HEK293 (cell line): ENCODE data around the gene SCAMP3.

Experiments used
- CTCF ChIA-PET: fragments of 350-600 bp; formaldehyde crosslinking; extraction: SDS; loops from one replicate; lab custom pipeline; 2021; ENCODE audit warnings: antibody characterized with exemption; lab: Yijun Ruan, JAX
- POLR2A ChIA-PET: fragments of 300-600 bp; formaldehyde crosslinking; extraction: SDS; loops from one replicate; lab custom pipeline; 2020; ENCODE audit warnings: antibody characterized with exemption, inconsistent platforms; lab: Yijun Ruan, JAX
- H3K27ac ChIP-seq: fragments of 200-500 bp; sonication (Bioruptor generic); 2 replicates; pipeline ENCODE4 v1.5.1; 2014; ENCODE audit warnings: low read depth, low read length, control low read depth, inconsistent platforms; ENCODE audit errors: extremely low read depth
- H3K36me3 ChIP-seq, 2 experiments: fragments of 200-500 bp in 1 of 2; sonication (Bioruptor generic) in 1 of 2; 1 replicate in 1 of 2; 2 replicates in 1 of 2; pipeline ENCODE4 v1.5.1; 2014 to 2017; ENCODE audit warnings: inconsistent platforms in 2 of 2, low read length in 2 of 2; ENCODE audit not compliant: control insufficient read depth in 2 of 2, insufficient read depth in 1 of 2
- H3K4me1 ChIP-seq: fragments of 200-500 bp; sonication (Bioruptor generic); 2 replicates; pipeline ENCODE4 v1.5.1; 2014; ENCODE audit warnings: mild to moderate bottlenecking, low read length, inconsistent platforms; ENCODE audit not compliant: control insufficient read depth, insufficient read depth
- H3K4me3 ChIP-seq: 2 replicates; pipeline ENCODE4 v1.5.1; 2011; ENCODE audit warnings: low read depth, mild to moderate bottlenecking, control low read depth, low read length, moderate library complexity
- H3K9me3 ChIP-seq: fragments of 200-500 bp; sonication (Bioruptor generic); 2 replicates; pipeline ENCODE4 v1.5.1; 2014; ENCODE audit warnings: low read depth, low read length, inconsistent platforms; ENCODE audit not compliant: control insufficient read depth, insufficient read depth
- AEBP2 ChIP-seq: fragments of 450-650 bp; formaldehyde crosslinking; IDR thresholded peaks from 2 replicates; pipeline ENCODE4 v1.5.1; 2016; ENCODE audit warnings: missing biosample characterization, missing genetic modification characterization, borderline replicate concordance
- CTCF ChIP-seq: fragments of 450-650 bp; formaldehyde crosslinking; IDR thresholded peaks from 2 replicates; pipeline ENCODE4 v1.5.1; 2016; ENCODE audit warnings: missing biosample characterization, missing genetic modification characterization
- EGR2 ChIP-seq: fragments of 450-650 bp; formaldehyde crosslinking; IDR thresholded peaks from 2 replicates; pipeline ENCODE4 v1.5.1; 2016; ENCODE audit warnings: low read depth, missing biosample characterization, missing genetic modification characterization
- GLIS1 ChIP-seq: fragments of 450-650 bp; formaldehyde crosslinking; IDR thresholded peaks from 2 replicates; pipeline ENCODE4 v1.5.1; 2016; ENCODE audit warnings: missing biosample characterization, missing genetic modification characterization
- KLF8 ChIP-seq: fragments of 450-650 bp; formaldehyde crosslinking; IDR thresholded peaks from 2 replicates; pipeline ENCODE4 v1.5.1; 2016; ENCODE audit warnings: missing biosample characterization, missing genetic modification characterization
- MEIS1 ChIP-seq: sonication (generic); formaldehyde crosslinking; IDR thresholded peaks from 2 replicates; pipeline ENCODE4 v1.8.1; 2022; ENCODE audit warnings: missing genetic modification reagents, mild to moderate bottlenecking, borderline replicate concordance
- REPIN1 ChIP-seq: fragments of 450-650 bp; formaldehyde crosslinking; IDR thresholded peaks from 2 replicates; pipeline ENCODE4 v1.5.1; 2017; ENCODE audit warnings: missing biosample characterization, missing genetic modification characterization, low read depth
- ZBTB48 ChIP-seq: fragments of 450-650 bp; formaldehyde crosslinking; IDR thresholded peaks from 2 replicates; pipeline ENCODE4 v1.5.1; 2016; ENCODE audit warnings: missing biosample characterization, missing genetic modification characterization
- ZEB2 ChIP-seq: fragments of 450-650 bp; formaldehyde crosslinking; IDR thresholded peaks from 2 replicates; pipeline ENCODE4 v1.5.1; 2016; ENCODE audit warnings: missing biosample characterization, missing genetic modification characterization
- ZFHX2 ChIP-seq: fragments of 450-650 bp; formaldehyde crosslinking; conservative IDR thresholded peaks from 2 replicates; pipeline ENCODE4 v1.5.1; 2016; ENCODE audit warnings: missing biosample characterization, missing genetic modification characterization
- ZFP3 ChIP-seq: fragments of 450-650 bp; formaldehyde crosslinking; IDR thresholded peaks from 2 replicates; pipeline ENCODE4 v1.5.1; 2016; ENCODE audit warnings: low read depth, missing biosample characterization, missing genetic modification characterization
- ZFP37 ChIP-seq: fragments of 450-650 bp; formaldehyde crosslinking; IDR thresholded peaks from 2 replicates; pipeline ENCODE4 v1.5.1; 2016; ENCODE audit warnings: missing biosample characterization, missing genetic modification characterization
- ZNF10 ChIP-seq: fragments of 450-650 bp; formaldehyde crosslinking; IDR thresholded peaks from 2 replicates; pipeline ENCODE4 v1.5.1; 2017; ENCODE audit warnings: missing biosample characterization, missing genetic modification characterization
- ZNF133 ChIP-seq: fragments of 450-650 bp; formaldehyde crosslinking; IDR thresholded peaks from 2 replicates; pipeline ENCODE4 v1.5.1; 2016; ENCODE audit warnings: missing biosample characterization, missing genetic modification characterization
- ZNF248 ChIP-seq: fragments of 450-650 bp; formaldehyde crosslinking; IDR thresholded peaks from 2 replicates; pipeline ENCODE4 v1.5.1; 2017; ENCODE audit warnings: missing biosample characterization, missing genetic modification characterization
- ZNF302 ChIP-seq: fragments of 450-650 bp; formaldehyde crosslinking; IDR thresholded peaks from 2 replicates; pipeline ENCODE4 v1.5.1; 2016; ENCODE audit warnings: missing biosample characterization, missing genetic modification characterization, low read depth
- ZNF391 ChIP-seq: fragments of 450-650 bp; formaldehyde crosslinking; IDR thresholded peaks from 2 replicates; pipeline ENCODE4 v1.5.1; 2016; ENCODE audit warnings: low read depth, missing biosample characterization, missing genetic modification characterization, borderline replicate concordance
- ZNF449 ChIP-seq: fragments of 450-650 bp; formaldehyde crosslinking; IDR thresholded peaks from 2 replicates; pipeline ENCODE4 v1.5.1; 2017; ENCODE audit warnings: missing biosample characterization, mild to moderate bottlenecking, missing genetic modification characterization, moderate library complexity
- ZNF473 ChIP-seq: fragments of 450-650 bp; formaldehyde crosslinking; IDR thresholded peaks from 2 replicates; pipeline ENCODE4 v1.5.1; 2017; ENCODE audit warnings: missing biosample characterization, missing genetic modification characterization
- ZNF513 ChIP-seq: fragments of 450-650 bp; IDR thresholded peaks from 2 replicates; pipeline ENCODE4 v1.5.1; 2018; ENCODE audit warnings: missing biosample characterization, missing genetic modification characterization
- ZNF530 ChIP-seq: fragments of 450-650 bp; formaldehyde crosslinking; IDR thresholded peaks from 2 replicates; pipeline ENCODE4 v1.5.1; 2016; ENCODE audit warnings: low read depth, missing biosample characterization, missing genetic modification characterization
- ZNF558 ChIP-seq: fragments of 450-650 bp; formaldehyde crosslinking; IDR thresholded peaks from 2 replicates; pipeline ENCODE4 v1.5.1; 2016; ENCODE audit warnings: missing biosample characterization, missing genetic modification characterization
- ZNF561 ChIP-seq: fragments of 450-650 bp; IDR thresholded peaks from 2 replicates; pipeline ENCODE4 v1.5.1; 2018; ENCODE audit warnings: missing biosample characterization, missing genetic modification characterization, borderline replicate concordance
- ZNF571 ChIP-seq: fragments of 450-650 bp; formaldehyde crosslinking; IDR thresholded peaks from 2 replicates; pipeline ENCODE4 v1.5.0; 2017; ENCODE audit warnings: missing biosample characterization, missing genetic modification characterization
- ZNF585B ChIP-seq: fragments of 450-650 bp; formaldehyde crosslinking; IDR thresholded peaks from 2 replicates; pipeline ENCODE4 v1.5.1; 2016; ENCODE audit warnings: missing biosample characterization, missing genetic modification characterization
- ZNF596 ChIP-seq: fragments of 450-650 bp; IDR thresholded peaks from 2 replicates; pipeline ENCODE4 v1.5.0; 2018; ENCODE audit warnings: missing biosample characterization, mild to moderate bottlenecking, missing genetic modification characterization, moderate library complexity
- ZNF610 ChIP-seq: fragments of 450-650 bp; formaldehyde crosslinking; IDR thresholded peaks from 2 replicates; pipeline ENCODE4 v1.5.1; 2016; ENCODE audit warnings: missing biosample characterization, missing genetic modification characterization, borderline replicate concordance
- ZNF626 ChIP-seq: fragments of 450-650 bp; sonication (Bioruptor Pico); formaldehyde crosslinking; IDR thresholded peaks from 2 replicates; pipeline ENCODE4 v1.5.1; 2018; ENCODE audit warnings: missing biosample characterization, missing genetic modification characterization, inconsistent platforms
- ZNF677 ChIP-seq: fragments of 450-650 bp; IDR thresholded peaks from 2 replicates; pipeline ENCODE4 v1.5.0; 2018; ENCODE audit warnings: missing biosample characterization, mild to moderate bottlenecking, missing genetic modification characterization, moderate library complexity
- ZSCAN23 ChIP-seq: fragments of 450-650 bp; formaldehyde crosslinking; IDR thresholded peaks from 2 replicates; pipeline ENCODE4 v1.5.1; 2016; ENCODE audit warnings: missing biosample characterization, missing genetic modification characterization
- TF ChIP-seq, protein P1 (sequence below): fragments of 450-650 bp; formaldehyde crosslinking; IDR thresholded peaks from 2 replicates; pipeline ENCODE4 v1.5.1; 2016; ENCODE audit warnings: missing biosample characterization, missing genetic modification characterization

The SCAMP3 gene

GRCh38 chr1:155226910-155227260 is 35.3 kb downstream of the SCAMP3 start:
- POLR2A ChIA-PET: interaction anchor here (0.6 to 1.8 kb wide), 7 partner anchors 20 to 98 kb away, joined by 3 to 8 read pairs (median 4); partner anchors contain the start of genes SCAMP3 and THBS3
- no peaks in the 10 kb centered on the region for H3K36me3 ChIP-seq
- H3K9me3 ChIP-seq: no peaks in the 10 kb centered on the region
- H3K4me1 ChIP-seq: peaks cover 3% of the 10 kb centered on the region
- H3K4me3 ChIP-seq: peak overlapping the region; percentile 53
- H3K27ac ChIP-seq: peak overlapping the region; percentile 65
- CTCF ChIA-PET: interaction anchor here (0.5 to 2.1 kb wide), 16 partner anchors 9 to 770 kb away, joined by 3 to 25 read pairs (median 4); partner anchors contain the start of genes KRTCAP2, MTX1 and THBS3
- TF ChIP-seq ZFHX2 (tag by site-specific recombination) (no peak), ZFP37 (tag by site-specific recombination) (0 out of 2 replicates have a peak, but pooled peaks have one; percentile 24), GLIS1 (tag by site-specific recombination) (no peak), ZNF530 (no peak), ZEB2 (no peak), ZNF571 (tag by site-specific recombination) (no peak), KLF8 (no peak), ZNF513 (no peak), ZNF558 (tag by site-specific recombination) (no peak), ZNF302 (tag by site-specific recombination) (no peak), ZBTB48 (tag by site-specific recombination) (peak; percentile 62; the same call in 1 of the 2 replicates), ZNF596 (tag by site-specific recombination) (0 out of 2 replicates have a peak, but pooled peaks have one; percentile 53), ZNF626 (tag by site-specific recombination) (no peak), ZNF248 (tag by site-specific recombination) (no peak), ZNF473 (tag by site-specific recombination) (no peak), ZNF677 (tag by site-specific recombination) (no peak), ZNF391 (tag by site-specific recombination) (peak; percentile 40; the same call in 1 of the 2 replicates), MEIS1 (CRISPR knock-in tag) (no peak), ZNF449 (tag by site-specific recombination) (no peak), ZNF561 (no peak), ZNF585B (tag by site-specific recombination) (no peak), AEBP2 (tag by site-specific recombination) (no peak), EGR2 (tag by site-specific recombination) (no peak), ZNF610 (no peak), CTCF (tag by site-specific recombination) (no peak), REPIN1 (tag by site-specific recombination) (no peak), ZSCAN23 (no peak), ZNF10 (tag by site-specific recombination) (no peak), ZFP3 (tag by site-specific recombination) (no peak), ZNF133 (tag by site-specific recombination) (no peak)
- TF ChIP-seq, protein P1, sequence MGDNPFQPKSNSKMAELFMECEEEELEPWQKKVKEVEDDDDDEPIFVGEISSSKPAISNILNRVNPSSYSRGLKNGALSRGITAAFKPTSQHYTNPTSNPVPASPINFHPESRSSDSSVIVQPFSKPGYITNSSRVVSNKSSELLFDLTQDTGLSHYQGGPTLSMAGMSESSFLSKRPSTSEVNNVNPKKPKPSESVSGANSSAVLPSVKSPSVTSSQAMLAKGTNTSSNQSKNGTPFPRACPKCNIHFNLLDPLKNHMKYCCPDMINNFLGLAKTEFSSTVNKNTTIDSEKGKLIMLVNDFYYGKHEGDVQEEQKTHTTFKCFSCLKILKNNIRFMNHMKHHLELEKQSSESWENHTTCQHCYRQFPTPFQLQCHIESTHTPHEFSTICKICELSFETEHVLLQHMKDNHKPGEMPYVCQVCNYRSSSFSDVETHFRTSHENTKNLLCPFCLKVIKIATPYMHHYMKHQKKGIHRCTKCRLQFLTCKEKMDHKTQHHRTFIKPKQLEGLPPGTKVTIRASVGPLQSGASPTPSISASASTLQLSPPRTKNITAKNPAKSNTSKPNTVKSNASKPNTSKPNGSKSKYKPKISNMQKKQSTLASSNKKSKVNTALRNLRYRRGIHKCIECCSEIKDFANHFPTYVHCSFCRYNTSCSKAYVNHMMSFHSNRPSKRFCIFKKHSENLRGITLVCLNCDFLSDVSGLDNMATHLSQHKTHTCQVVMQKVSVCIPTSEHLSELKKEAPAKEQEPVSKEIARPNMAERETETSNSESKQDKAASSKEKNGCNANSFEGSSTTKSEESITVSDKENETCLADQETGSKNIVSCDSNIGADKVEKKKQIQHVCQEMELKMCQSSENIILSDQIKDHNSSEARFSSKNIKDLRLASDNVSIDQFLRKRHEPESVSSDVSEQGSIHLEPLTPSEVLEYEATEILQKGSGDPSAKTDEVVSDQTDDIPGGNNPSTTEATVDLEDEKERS (tag by site-specific recombination): no peak
